Chondrocyte (in vitro differentiated cells): ENCODE measurements around the gene REEP1. TPM values are rescaled to one million over a fixed set of nuclear protein-coding genes. Genes with fewer than 3 reads are reported as not detected.

ENCODE experiments used
- DNase-seq: peaks from one replicate; pipeline ENCODE4 v3.0.0; 2021; ENCODE audit warnings: mixed read lengths, low spot score
- H3K27ac Mint-ChIP-seq: one replicate; pipeline ENCODE4 v1.8.0; 2021; ENCODE audit warnings: mild to moderate bottlenecking, moderate library complexity, mixed read lengths; ENCODE audit not compliant: unreplicated experiment
- H3K27me3 Mint-ChIP-seq: 2 replicates; pipeline ENCODE4 v1.8.0; 2021; ENCODE audit warnings: low read depth, mixed read lengths
- H3K36me3 Mint-ChIP-seq: 2 replicates; pipeline ENCODE4 v1.8.0; 2021; ENCODE audit warnings: low read depth, mixed read lengths
- H3K4me1 Mint-ChIP-seq: 2 replicates; pipeline ENCODE4 v1.8.0; 2021; ENCODE audit warnings: low read depth, mild to moderate bottlenecking, mixed read lengths
- H3K4me3 Mint-ChIP-seq: one replicate; pipeline ENCODE4 v1.8.0; 2021; ENCODE audit warnings: mild to moderate bottlenecking, moderate library complexity, mixed read lengths; ENCODE audit not compliant: unreplicated experiment
- H3K9me3 Mint-ChIP-seq: 2 replicates; pipeline ENCODE4 v1.8.0; 2021; ENCODE audit warnings: low read depth, mixed read lengths
- CTCF ChIP-seq: fragments of 200-600 bp; sonication (generic); IDR thresholded peaks from 2 replicates; pipeline ENCODE4 v1.5.0; 2021; ENCODE audit warnings: antibody characterized with exemption, mild to moderate bottlenecking, moderate library complexity
- total RNA-seq: library from RNA; stranded (reverse); gene quantifications from 3 replicates; pipeline ENCODE4 v1.2.1, GENCODE V29; 2021

Gene REEP1
- total RNA-seq, 1 donor from 2014 or later: 2.4 TPM

GRCh38 chr2:86233436-86233835 is 104.0 kb downstream of the REEP1 start:
- DNase-seq: no peak
- peaks cover 5% of the 10 kb centered on the region for H3K27me3 Mint-ChIP-seq
- H3K36me3 Mint-ChIP-seq: no peaks in the 10 kb centered on the region
- no peak overlapping the region for H3K27ac Mint-ChIP-seq
- TF ChIP-seq CTCF: no peak
- no peaks in the 10 kb centered on the region for H3K4me1 Mint-ChIP-seq
- no peak overlapping the region for H3K4me3 Mint-ChIP-seq
- no peaks in the 10 kb centered on the region for H3K9me3 Mint-ChIP-seq

GRCh38 chr2:86232910-86233309 is 104.5 kb downstream of the REEP1 start:
- no peaks in the 10 kb centered on the region for H3K4me1 Mint-ChIP-seq
- peaks cover 5% of the 10 kb centered on the region for H3K27me3 Mint-ChIP-seq
- no peak overlapping the region for H3K4me3 Mint-ChIP-seq
- TF ChIP-seq CTCF: no peak
- H3K27ac Mint-ChIP-seq: no peak overlapping the region
- no peaks in the 10 kb centered on the region for H3K9me3 Mint-ChIP-seq
- H3K36me3 Mint-ChIP-seq: no peaks in the 10 kb centered on the region
- DNase-seq: no peak

- Mint-ChIP-seq H3K9me3 (no peaks in the 10 kb centered on the region), H3K4me1 (no peaks in the 10 kb centered on the region)
- no peak for TF ChIP-seq CTCF
These were observed 105.0 kb downstream of the REEP1 start for GRCh38 chr2:86232373-86232784.

GRCh38 chr2:86231680-86232372 is 105.6 kb downstream of the REEP1 start:
- Mint-ChIP-seq H3K36me3 (no peaks in the 10 kb centered on the region), H3K4me1 (no peaks in the 10 kb centered on the region), H3K4me3 (no peak overlapping the region), H3K9me3 (no peaks in the 10 kb centered on the region), H3K27ac (no peak overlapping the region), H3K27me3 (peaks cover 5% of the 10 kb centered on the region)
- no peak for DNase-seq
- no peak for TF ChIP-seq CTCF

More at GRCh38 chr2:86232373-86232784, 105.0 kb downstream of the REEP1 start:
- no peak overlapping the region for H3K27ac Mint-ChIP-seq
- no peak overlapping the region for H3K4me3 Mint-ChIP-seq
- H3K36me3 Mint-ChIP-seq: no peaks in the 10 kb centered on the region
- H3K27me3 Mint-ChIP-seq: peaks cover 5% of the 10 kb centered on the region
- DNase-seq: no peak

GRCh38 chr2:86230961-86231360 is 106.5 kb downstream of the REEP1 start:
- Mint-ChIP-seq H3K36me3 (no peaks in the 10 kb centered on the region), H3K4me3 (no peak overlapping the region), H3K27me3 (peaks cover 5% of the 10 kb centered on the region), H3K4me1 (no peaks in the 10 kb centered on the region), H3K9me3 (no peaks in the 10 kb centered on the region), H3K27ac (no peak overlapping the region)
- TF ChIP-seq CTCF: no peak
- DNase-seq: no peak
